H1 (cell line): ENCODE data around the gene ANKRD29. TPM values are rescaled to one million over a fixed set of nuclear protein-coding genes. Genes with fewer than 3 reads are reported as not detected.

Experiments used
- CHD1 ChIP-seq: IDR thresholded peaks from 2 replicates; pipeline ENCODE4 v1.6.1; 2012; ENCODE audit warnings: low read depth, low read length, improper control_type of control experiment
- PHF8 ChIP-seq: fragments of 200-600 bp; sonication (generic); conservative IDR thresholded peaks from 2 replicates; pipeline ENCODE4 v1.7.1; 2012; ENCODE audit warnings: low read depth, mild to moderate bottlenecking, inconsistent platforms, low read length, moderate library complexity
- SP1 ChIP-seq: IDR thresholded peaks from 2 replicates; pipeline ENCODE4 v1.6.1; 2011; ENCODE audit warnings: low read depth, low read length
- YY1 ChIP-seq: IDR thresholded peaks from 2 replicates; pipeline ENCODE4 v1.6.1; 2011; ENCODE audit warnings: low read depth, mild to moderate bottlenecking, low read length
- polyA plus RNA-seq, 7 experiments: library from polyadenylated mRNA; depleted of rRNA in 3 of 7; stranded (reverse) in 5 of 7; unstranded in 2 of 7; fragments of >200 nt in 5 of 7; fragments of 200-250 nt in 2 of 7; gene quantifications; 1 replicate in 5 of 7; 2 replicates in 1 of 7; 4 replicates in 1 of 7; pipeline versions ENCODE4 v1.2.1 to v1.2.3, GENCODE V29; 2011 to 2013; ENCODE audit warnings: missing spikeins in 2 of 7, mixed read lengths in 2 of 7
- total RNA-seq: library from RNA; stranded (reverse); fragmentation: NEBNext Ultra II Directional; extraction: Animal tissue kit (Norgen Biotek cat#: 25700); gene quantifications from 2 replicates; pipeline ENCODE4 v1.2.1, GENCODE V29; 2021

Gene ANKRD29
- total and polyA plus RNA-seq, 2 of the 8 experiments (the other 6 are each of a cell fraction or from before 2014, with no cell fraction given), result 3.0 to 7.3 TPM

DNA sequence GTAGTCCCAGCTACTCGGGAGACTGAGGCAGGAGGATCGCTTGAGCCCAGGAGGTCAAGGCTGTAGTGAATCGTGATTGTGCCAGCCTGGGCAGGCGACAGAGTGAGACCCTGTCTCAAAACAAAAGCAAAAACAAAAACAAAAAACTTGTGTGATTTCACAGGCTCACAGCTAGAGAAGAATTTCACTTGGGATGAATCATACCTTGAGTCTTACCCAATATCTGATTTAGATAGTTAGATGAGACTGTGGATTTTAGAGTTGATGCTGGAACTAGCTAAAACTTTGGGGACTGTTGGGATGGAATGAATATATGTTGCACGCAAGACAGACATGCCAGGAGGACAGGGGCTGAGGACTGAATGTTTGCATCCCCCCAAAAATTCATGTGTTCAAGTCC lies 4.4 kb downstream of the ANKRD29 start (continued):
- TF ChIP-seq SP1, result no peak
- TF ChIP-seq YY1, result no peak
- TF ChIP-seq CHD1, result no peak
- no peak for TF ChIP-seq PHF8
